GM12874 (cell line): ENCODE data around the gene HCST.

Source experiments
- TF ChIP-seq, protein P1 (sequence below): IDR thresholded peaks from 2 replicates; pipeline ENCODE4 v1.5.1; 2011; ENCODE audit warnings: low read depth, mild to moderate bottlenecking, control low read depth, low read length, moderate library complexity; ENCODE audit not compliant: insufficient read depth

Gene HCST

DNA sequence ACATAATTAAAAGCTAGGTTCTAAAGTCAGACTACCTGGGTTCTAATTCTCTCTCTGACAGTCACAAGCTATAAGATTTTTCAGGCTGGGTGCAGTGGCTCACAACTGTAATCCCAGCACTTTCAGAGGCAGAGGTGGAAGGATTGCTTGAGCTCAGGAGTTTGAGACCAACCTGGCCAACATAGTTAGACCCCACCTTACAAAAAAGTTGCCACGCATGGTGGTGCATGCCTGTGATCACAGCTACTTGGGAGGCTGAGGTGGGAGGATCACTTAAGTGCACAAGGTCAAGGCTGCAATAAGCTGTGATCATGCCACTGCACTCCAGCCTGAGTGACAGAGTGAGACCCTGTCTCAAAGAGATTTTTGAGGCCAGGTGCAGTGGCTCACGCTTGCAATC, 8.0 kb upstream of the HCST start:
- TF ChIP-seq, protein P1, sequence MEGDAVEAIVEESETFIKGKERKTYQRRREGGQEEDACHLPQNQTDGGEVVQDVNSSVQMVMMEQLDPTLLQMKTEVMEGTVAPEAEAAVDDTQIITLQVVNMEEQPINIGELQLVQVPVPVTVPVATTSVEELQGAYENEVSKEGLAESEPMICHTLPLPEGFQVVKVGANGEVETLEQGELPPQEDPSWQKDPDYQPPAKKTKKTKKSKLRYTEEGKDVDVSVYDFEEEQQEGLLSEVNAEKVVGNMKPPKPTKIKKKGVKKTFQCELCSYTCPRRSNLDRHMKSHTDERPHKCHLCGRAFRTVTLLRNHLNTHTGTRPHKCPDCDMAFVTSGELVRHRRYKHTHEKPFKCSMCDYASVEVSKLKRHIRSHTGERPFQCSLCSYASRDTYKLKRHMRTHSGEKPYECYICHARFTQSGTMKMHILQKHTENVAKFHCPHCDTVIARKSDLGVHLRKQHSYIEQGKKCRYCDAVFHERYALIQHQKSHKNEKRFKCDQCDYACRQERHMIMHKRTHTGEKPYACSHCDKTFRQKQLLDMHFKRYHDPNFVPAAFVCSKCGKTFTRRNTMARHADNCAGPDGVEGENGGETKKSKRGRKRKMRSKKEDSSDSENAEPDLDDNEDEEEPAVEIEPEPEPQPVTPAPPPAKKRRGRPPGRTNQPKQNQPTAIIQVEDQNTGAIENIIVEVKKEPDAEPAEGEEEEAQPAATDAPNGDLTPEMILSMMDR, result no peak

DNA sequence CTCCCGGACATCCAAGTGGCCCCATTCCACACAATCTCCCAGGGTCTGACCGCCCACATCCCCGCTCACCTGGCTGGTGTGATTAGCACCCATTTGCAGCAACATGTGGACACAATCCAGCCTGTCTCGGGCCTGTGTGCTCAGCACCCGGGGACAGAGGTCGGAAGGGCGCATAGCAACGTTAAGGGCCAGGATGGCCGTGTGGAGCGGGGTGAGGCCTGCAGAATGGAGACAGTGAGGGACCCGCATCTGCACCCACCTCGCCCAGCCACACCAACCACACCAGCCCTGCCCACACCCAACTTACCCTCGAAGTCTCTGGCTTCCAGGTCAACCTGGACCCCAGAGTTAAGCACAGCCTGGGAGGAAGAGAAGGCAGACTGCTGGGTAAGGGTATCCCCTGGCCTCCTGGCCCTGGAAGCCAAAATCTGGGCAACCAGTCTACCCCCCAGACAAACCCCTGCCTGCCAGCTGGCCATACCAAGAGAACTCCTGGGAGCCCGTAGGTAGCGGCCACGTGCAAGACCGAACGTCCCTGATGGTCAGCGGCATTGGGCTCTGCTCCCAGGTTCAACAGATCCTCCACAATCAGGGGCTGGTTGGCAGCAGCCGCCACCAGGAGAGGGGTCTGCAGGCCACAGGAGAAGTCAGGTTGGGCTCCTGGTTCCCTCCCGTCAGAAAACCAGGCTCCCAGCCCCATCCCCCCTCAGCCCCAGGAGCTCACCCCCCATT, 6.3 kb upstream of the HCST start:
- TF ChIP-seq, protein P1, result no peak

DNA sequence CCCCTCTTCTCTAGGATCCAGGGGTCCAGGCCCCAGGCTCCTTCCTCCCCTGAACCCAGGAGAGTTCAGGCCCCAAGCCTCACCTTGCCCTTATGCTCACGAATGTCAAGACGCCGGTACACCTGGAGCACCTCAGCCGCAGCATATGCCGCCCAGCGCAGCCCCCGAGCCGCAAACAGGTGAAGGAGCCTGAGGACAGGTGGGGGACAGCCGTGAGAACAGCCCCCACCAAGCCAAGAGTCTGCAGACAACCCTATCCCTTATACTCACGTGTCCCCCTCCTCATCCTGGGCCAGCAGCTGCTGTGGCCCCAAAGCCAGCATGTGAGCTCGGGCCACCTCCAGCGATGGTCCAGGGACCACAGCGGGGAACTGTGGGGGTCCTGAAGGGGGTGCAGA, 5.7 kb upstream of the HCST start:
- TF ChIP-seq, protein P1, result no peak

DNA sequence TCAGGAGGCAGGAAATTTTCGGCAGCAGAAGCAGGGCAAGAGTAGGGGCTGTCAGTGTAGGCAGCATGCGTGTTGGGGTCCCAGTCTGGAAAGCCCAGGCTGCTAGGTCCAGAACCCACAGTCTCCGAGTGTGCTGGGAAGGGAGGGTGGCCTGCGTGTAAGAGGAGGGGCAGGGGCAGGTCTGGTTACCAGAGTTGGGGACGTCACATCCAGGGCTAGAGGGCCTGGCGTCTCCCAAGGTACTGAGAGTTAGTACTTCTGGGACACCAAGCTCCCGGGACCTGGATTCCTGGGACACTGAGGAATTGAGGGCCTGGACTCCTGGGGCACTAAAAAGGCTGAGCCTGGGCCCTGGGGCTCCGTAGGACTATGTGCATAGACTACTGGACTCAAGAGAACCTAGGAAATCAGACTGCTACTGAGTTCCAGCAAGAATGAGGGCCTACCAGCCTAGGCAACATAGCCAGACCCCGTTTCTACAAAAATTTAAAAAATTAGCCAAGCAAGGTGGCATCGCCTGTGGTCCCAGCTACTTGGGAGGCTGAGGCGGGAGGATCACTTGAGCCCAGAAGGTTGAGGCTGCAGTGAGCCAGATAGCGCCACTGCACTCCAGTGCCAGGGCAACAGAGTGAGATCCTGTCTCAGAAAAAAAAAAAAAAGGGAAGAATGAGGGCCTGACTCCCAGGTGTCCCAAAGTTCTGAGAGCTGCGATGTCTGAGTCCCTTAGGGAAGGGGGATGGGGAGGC, 4.5 kb upstream of the HCST start:
- TF ChIP-seq, protein P1, result no peak

DNA sequence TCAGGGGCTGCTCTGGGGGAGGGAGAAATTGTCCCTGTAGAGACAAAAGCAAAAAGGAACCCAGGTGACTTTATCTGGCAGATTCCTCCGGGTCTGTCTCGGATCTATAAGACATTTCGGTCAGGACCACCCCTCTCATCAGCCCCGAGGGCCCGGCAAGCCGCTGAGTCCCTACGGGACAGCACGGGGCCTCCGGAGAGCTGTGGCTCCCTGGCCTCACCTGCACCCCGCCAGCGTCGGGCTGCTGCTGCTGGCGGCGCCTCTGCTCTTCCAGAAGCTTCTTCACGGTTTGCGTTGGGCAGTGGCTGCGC, 3.9 kb upstream of the HCST start:
- TF ChIP-seq, protein P1, result no peak

DNA sequence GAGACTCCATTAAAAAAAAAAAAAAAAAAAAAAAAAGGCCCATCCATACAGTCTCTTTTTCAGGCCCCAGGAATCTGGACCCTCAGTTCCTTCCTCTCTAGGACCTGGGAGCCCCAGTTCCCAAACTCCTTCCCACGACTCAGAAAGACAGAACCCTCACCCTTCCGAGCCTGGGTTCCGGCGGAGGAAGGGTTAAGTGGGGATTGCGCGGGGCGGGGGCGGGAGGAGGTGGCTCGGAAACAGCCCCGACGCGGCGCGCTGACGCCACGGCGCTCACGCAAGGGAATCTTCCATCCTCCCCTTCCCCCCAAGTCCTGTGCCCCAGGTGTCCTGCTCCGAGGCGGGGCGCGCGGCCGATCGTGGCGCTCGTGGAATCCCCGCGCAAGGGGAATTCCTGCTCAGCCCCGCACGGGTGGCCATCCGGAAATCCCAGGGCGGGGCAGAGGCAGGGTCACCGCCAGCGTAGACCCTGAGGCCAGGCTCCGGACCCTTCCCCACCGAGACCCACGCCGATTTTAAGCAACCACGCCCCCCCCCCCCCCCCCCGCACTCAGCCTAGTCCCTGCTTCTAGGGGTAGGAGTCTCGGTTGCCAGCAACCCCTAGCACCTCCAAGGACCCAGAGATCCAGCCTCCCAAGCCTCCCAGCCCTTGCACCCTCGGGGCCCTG, 2.6 kb upstream of the HCST start:
- TF ChIP-seq, protein P1, result no peak

DNA sequence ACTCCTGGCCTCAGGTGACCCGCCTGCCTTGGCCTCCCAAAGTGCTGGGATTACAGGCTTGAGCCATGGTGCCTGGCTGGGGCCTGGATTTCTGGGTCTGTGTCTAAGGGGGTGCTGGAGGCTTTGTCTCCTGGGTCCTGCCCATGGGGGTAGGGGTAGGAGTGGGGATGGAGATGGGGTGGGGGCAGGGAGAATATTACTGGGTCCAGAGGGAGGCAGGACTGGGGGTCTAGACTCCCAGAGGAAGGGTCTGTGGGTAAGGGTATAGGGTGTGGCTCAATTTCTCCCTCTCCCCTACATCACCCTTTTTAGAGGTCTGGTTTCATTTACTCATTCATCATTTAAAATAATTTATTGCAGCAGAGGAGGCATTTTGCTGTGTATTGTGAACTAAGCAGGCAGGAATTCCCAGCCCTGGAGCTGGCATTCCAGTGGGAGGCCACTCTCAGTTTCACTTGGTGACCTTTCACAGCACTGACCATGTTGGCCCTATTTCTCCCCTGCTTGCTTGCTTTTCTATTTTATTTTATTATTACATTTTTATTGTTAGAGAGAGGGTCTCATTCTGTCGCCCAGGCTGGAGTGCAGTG, 1.2 kb upstream of the HCST start:
- TF ChIP-seq, protein P1, result no peak
